ENCODE data around the gene TRIM7. TPM values are rescaled to one million over a fixed set of nuclear protein-coding genes. Genes with fewer than 3 reads are reported as not detected.

Gene TRIM7
- total and polyA plus RNA-seq, 2 experiments from 2014 or later: 0.53 to 0.56 TPM

DNA sequence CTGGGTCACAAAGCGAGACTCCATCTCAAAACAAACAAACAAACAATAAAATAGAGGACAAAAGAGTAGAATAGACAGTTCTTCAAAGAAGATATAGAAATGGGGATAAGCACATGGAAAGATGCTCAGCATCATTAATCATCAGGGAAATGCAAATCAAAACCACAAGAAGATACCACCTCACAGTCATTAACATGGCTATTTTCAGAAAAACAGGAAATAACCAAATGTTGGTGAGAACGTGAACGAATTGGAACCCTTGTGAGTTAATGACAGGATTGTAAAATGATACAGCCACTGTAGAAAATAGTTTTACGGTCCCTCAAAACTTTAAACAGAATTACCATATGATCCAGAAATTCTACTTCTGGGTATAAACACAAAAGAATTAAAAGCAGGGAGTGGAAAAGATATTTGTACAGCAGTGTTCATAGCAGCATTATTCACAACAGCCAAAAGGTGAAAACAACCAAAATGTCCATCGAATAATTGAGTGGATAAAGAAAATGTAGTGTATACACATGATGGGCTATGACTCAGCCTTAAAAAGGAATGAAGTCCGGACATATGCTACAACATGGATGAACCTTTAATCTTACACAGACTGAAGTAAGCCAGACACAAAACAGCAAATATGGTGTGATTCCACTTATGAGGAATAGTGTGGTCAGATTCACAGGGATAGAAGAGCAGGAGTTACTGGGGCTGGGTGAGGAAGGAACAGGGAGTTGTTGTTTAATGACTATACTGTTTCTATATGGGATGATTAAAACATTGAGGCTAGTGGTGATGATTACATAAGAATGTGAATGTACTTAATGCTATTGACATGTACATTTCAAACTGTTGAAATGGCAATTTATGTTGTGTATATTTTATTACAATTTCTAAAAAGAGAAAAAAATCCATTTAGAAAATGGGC, 37.9 kb downstream of the TRIM7 start:
- Histone ChIP-seq H3F3A (replicated peaks; ENCODE audit: low read depth) (peaks cover 3% of the 10 kb centered on the region; the same call in 1 of the 2 replicates), H3K4me1 (ENCODE audit: insufficient read depth) (peaks cover 4% of the 10 kb centered on the region), H3K79me2 (replicated peaks; ENCODE audit: insufficient read depth) (no peaks in the 10 kb centered on the region), H4K20me1 (replicated peaks; ENCODE audit: insufficient read depth) (no peaks in the 10 kb centered on the region), H3K27me3 (ENCODE audit: insufficient read depth) (peaks cover 28% of the 10 kb centered on the region), H3K36me3 (ENCODE audit: insufficient read depth) (no peaks in the 10 kb centered on the region), H3K4me3 (no peak overlapping the region), H3K4me2 (no peak overlapping the region), H3K27ac (ENCODE audit: low read depth) (no peak overlapping the region), H3K9me2 (ENCODE audit: insufficient read depth) (no peaks in the 10 kb centered on the region; the same call in 1 of the 2 replicates), H2AFZ (no peak overlapping the region)
- Mint-ChIP-seq H3K27me3 (ENCODE audit: insufficient read depth, low read depth, poor library complexity) (peaks cover 62% of the 10 kb centered on the region), H3K9me3 (peaks cover 3% of the 10 kb centered on the region; the same call in 1 of the 3 replicates), H3K36me3 (ENCODE audit: low read depth) (no peaks in the 10 kb centered on the region), H3K27ac (no peak overlapping the region), H3K4me1 (peaks cover 24% of the 10 kb centered on the region), H3K4me3 (peak overlapping the region; percentile 81; the same call in 2 of the 3 replicates)
- DNase-seq (ENCODE audit: low spot score) (no peak), ATAC-seq (no peak)
- TF ChIP-seq POLR2AphosphoS5 (IDR thresholded peaks at IDR 0.05; ENCODE audit: low read depth) (no peak), EZH2 (IDR thresholded peaks at IDR 0.05; ENCODE audit: low read depth, unreplicated experiment) (no peak), ZNF331 (CRISPR knock-in tag; IDR thresholded peaks at IDR 0.05; ENCODE audit: low read depth) (no peak), ZNF114 (CRISPR knock-in tag; IDR thresholded peaks at IDR 0.05) (no peak), CREB1 (CRISPR knock-in tag; IDR thresholded peaks at IDR 0.05; ENCODE audit: low read depth) (no peak), EZH2phosphoT487 (IDR thresholded peaks at IDR 0.05; ENCODE audit: unreplicated experiment) (no peak), STAT1 (IDR thresholded peaks at IDR 0.05; ENCODE audit: unreplicated experiment) (no peak), NANOG (IDR thresholded peaks at IDR 0.05; ENCODE audit: borderline replicate concordance) (no peak), JUNB (IDR thresholded peaks at IDR 0.05; ENCODE audit: unreplicated experiment) (no peak)
- TF ChIP-seq, protein P1, sequence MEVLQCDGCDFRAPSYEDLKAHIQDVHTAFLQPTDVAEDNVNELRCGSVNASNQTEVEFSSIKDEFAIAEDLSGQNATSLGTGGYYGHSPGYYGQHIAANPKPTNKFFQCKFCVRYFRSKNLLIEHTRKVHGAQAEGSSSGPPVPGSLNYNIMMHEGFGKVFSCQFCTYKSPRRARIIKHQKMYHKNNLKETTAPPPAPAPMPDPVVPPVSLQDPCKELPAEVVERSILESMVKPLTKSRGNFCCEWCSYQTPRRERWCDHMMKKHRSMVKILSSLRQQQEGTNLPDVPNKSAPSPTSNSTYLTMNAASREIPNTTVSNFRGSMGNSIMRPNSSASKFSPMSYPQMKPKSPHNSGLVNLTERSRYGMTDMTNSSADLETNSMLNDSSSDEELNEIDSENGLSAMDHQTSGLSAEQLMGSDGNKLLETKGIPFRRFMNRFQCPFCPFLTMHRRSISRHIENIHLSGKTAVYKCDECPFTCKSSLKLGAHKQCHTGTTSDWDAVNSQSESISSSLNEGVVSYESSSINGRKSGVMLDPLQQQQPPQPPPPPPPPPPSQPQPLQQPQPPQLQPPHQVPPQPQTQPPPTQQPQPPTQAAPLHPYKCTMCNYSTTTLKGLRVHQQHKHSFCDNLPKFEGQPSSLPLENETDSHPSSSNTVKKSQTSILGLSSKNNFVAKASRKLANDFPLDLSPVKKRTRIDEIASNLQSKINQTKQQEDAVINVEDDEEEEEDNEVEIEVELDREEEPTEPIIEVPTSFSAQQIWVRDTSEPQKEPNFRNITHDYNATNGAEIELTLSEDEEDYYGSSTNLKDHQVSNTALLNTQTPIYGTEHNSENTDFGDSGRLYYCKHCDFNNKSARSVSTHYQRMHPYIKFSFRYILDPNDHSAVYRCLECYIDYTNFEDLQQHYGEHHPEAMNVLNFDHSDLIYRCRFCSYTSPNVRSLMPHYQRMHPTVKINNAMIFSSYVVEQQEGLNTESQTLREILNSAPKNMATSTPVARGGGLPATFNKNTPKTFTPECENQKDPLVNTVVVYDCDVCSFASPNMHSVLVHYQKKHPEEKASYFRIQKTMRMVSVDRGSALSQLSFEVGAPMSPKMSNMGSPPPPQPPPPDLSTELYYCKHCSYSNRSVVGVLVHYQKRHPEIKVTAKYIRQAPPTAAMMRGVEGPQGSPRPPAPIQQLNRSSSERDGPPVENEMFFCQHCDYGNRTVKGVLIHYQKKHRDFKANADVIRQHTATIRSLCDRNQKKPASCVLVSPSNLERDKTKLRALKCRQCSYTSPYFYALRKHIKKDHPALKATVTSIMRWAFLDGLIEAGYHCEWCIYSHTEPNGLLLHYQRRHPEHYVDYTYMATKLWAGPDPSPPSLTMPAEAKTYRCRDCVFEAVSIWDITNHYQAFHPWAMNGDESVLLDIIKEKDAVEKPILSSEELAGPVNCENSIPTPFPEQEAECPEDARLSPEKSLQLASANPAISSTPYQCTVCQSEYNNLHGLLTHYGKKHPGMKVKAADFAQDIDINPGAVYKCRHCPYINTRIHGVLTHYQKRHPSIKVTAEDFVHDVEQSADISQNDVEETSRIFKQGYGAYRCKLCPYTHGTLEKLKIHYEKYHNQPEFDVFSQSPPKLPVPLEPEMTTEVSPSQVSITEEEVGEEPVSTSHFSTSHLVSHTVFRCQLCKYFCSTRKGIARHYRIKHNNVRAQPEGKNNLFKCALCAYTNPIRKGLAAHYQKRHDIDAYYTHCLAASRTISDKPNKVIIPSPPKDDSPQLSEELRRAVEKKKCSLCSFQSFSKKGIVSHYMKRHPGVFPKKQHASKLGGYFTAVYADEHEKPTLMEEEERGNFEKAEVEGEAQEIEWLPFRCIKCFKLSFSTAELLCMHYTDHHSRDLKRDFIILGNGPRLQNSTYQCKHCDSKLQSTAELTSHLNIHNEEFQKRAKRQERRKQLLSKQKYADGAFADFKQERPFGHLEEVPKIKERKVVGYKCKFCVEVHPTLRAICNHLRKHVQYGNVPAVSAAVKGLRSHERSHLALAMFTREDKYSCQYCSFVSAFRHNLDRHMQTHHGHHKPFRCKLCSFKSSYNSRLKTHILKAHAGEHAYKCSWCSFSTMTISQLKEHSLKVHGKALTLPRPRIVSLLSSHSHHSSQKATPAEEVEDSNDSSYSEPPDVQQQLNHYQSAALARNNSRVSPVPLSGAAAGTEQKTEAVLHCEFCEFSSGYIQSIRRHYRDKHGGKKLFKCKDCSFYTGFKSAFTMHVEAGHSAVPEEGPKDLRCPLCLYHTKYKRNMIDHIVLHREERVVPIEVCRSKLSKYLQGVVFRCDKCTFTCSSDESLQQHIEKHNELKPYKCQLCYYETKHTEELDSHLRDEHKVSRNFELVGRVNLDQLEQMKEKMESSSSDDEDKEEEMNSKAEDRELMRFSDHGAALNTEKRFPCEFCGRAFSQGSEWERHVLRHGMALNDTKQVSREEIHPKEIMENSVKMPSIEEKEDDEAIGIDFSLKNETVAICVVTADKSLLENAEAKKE (CRISPR knock-in tag; IDR thresholded peaks at IDR 0.05): no peak
- TF ChIP-seq, protein P2, sequence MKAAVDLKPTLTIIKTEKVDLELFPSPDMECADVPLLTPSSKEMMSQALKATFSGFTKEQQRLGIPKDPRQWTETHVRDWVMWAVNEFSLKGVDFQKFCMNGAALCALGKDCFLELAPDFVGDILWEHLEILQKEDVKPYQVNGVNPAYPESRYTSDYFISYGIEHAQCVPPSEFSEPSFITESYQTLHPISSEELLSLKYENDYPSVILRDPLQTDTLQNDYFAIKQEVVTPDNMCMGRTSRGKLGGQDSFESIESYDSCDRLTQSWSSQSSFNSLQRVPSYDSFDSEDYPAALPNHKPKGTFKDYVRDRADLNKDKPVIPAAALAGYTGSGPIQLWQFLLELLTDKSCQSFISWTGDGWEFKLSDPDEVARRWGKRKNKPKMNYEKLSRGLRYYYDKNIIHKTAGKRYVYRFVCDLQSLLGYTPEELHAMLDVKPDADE (IDR thresholded peaks at IDR 0.05): no peak
- TF ChIP-seq, protein P3, sequence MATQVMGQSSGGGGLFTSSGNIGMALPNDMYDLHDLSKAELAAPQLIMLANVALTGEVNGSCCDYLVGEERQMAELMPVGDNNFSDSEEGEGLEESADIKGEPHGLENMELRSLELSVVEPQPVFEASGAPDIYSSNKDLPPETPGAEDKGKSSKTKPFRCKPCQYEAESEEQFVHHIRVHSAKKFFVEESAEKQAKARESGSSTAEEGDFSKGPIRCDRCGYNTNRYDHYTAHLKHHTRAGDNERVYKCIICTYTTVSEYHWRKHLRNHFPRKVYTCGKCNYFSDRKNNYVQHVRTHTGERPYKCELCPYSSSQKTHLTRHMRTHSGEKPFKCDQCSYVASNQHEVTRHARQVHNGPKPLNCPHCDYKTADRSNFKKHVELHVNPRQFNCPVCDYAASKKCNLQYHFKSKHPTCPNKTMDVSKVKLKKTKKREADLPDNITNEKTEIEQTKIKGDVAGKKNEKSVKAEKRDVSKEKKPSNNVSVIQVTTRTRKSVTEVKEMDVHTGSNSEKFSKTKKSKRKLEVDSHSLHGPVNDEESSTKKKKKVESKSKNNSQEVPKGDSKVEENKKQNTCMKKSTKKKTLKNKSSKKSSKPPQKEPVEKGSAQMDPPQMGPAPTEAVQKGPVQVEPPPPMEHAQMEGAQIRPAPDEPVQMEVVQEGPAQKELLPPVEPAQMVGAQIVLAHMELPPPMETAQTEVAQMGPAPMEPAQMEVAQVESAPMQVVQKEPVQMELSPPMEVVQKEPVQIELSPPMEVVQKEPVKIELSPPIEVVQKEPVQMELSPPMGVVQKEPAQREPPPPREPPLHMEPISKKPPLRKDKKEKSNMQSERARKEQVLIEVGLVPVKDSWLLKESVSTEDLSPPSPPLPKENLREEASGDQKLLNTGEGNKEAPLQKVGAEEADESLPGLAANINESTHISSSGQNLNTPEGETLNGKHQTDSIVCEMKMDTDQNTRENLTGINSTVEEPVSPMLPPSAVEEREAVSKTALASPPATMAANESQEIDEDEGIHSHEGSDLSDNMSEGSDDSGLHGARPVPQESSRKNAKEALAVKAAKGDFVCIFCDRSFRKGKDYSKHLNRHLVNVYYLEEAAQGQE (IDR thresholded peaks at IDR 0.05; ENCODE audit: unreplicated experiment): no peak
- TF ChIP-seq, protein P4, sequence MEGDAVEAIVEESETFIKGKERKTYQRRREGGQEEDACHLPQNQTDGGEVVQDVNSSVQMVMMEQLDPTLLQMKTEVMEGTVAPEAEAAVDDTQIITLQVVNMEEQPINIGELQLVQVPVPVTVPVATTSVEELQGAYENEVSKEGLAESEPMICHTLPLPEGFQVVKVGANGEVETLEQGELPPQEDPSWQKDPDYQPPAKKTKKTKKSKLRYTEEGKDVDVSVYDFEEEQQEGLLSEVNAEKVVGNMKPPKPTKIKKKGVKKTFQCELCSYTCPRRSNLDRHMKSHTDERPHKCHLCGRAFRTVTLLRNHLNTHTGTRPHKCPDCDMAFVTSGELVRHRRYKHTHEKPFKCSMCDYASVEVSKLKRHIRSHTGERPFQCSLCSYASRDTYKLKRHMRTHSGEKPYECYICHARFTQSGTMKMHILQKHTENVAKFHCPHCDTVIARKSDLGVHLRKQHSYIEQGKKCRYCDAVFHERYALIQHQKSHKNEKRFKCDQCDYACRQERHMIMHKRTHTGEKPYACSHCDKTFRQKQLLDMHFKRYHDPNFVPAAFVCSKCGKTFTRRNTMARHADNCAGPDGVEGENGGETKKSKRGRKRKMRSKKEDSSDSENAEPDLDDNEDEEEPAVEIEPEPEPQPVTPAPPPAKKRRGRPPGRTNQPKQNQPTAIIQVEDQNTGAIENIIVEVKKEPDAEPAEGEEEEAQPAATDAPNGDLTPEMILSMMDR (conservative IDR thresholded peaks at IDR 0.05; ENCODE audit: low read depth in 2 of 2): no peak
